DOHH2 (cell line): ENCODE data around the gene FNDC10.

ENCODE experiments used
- H3F3A ChIP-seq: fragments of 200-600 bp; sonication (generic), shearing (Covaris generic); 2 replicates; pipeline ENCODE4 v1.6.0; 2016; ENCODE audit warnings: antibody characterized with exemption, mild to moderate bottlenecking; ENCODE audit not compliant: control insufficient read depth, insufficient read depth
- H3K27ac ChIP-seq: fragments of 200-600 bp; sonication (generic); 2 replicates; pipeline ENCODE4 v1.5.1; 2014; ENCODE audit warnings: low read depth, mild to moderate bottlenecking, low read length, moderate library complexity
- H3K27me3 ChIP-seq: fragments of 200-600 bp; sonication (generic); 2 replicates; pipeline ENCODE4 v1.6.1; 2014; ENCODE audit warnings: mild to moderate bottlenecking, low read length, mixed read lengths; ENCODE audit not compliant: control insufficient read depth
- H3K36me3 ChIP-seq: fragments of 200-600 bp; sonication (generic); 2 replicates; pipeline ENCODE4 v1.6.1; 2014; ENCODE audit warnings: mild to moderate bottlenecking, low read length, moderate library complexity, mixed read lengths; ENCODE audit not compliant: control insufficient read depth
- H3K4me1 ChIP-seq: fragments of 200-600 bp; sonication (generic); 2 replicates; pipeline ENCODE4 v1.6.1; 2014; ENCODE audit warnings: mild to moderate bottlenecking, low read length, mixed read lengths; ENCODE audit not compliant: control insufficient read depth
- H3K4me2 ChIP-seq: fragments of 200-600 bp; sonication (generic); 2 replicates; pipeline ENCODE4 v1.6.0; 2014; ENCODE audit warnings: mild to moderate bottlenecking, low read length, moderate library complexity
- H3K4me3 ChIP-seq: fragments of 200-600 bp; sonication (generic); 2 replicates; pipeline ENCODE4 v1.5.1; 2014; ENCODE audit warnings: mild to moderate bottlenecking, low read length, mixed read lengths
- H3K79me2 ChIP-seq: fragments of 200-600 bp; sonication (generic); 2 replicates; pipeline ENCODE4 v1.6.1; 2014; ENCODE audit warnings: mild to moderate bottlenecking, low read length, mixed read lengths; ENCODE audit not compliant: control insufficient read depth
- H3K9me2 ChIP-seq: fragments of 200-600 bp; sonication (generic); replicated peaks from 2 replicates; pipeline ENCODE4 v1.6.1; 2014; ENCODE audit warnings: mild to moderate bottlenecking, low read length, mixed read lengths; ENCODE audit not compliant: control insufficient read depth
- H3K9me3 ChIP-seq: fragments of 200-600 bp; sonication (generic); 2 replicates; pipeline ENCODE4 v1.6.1; 2014; ENCODE audit warnings: antibody characterized with exemption, low read length, mixed read lengths; ENCODE audit not compliant: control insufficient read depth, insufficient read depth
- H4K20me1 ChIP-seq: fragments of 200-600 bp; sonication (generic); 2 replicates; pipeline ENCODE4 v1.6.0; 2014; ENCODE audit warnings: low read depth, mild to moderate bottlenecking, antibody characterized with exemption, low read length, moderate library complexity; ENCODE audit not compliant: control insufficient read depth, insufficient read depth
- EZH2phosphoT487 ChIP-seq: fragments of 200-600 bp; sonication (generic); IDR thresholded peaks from 2 replicates; pipeline ENCODE4 v1.6.1; 2017; ENCODE audit warnings: borderline replicate concordance, mild to moderate bottlenecking, antibody characterized with exemption, low read length, moderate library complexity, mixed read lengths
- TF ChIP-seq, protein P1 (sequence below): fragments of 200-600 bp; sonication (generic); IDR thresholded peaks from one replicate; pipeline ENCODE4 v1.5.1; 2014; ENCODE audit warnings: antibody characterized with exemption, mild to moderate bottlenecking, low read depth, low read length; ENCODE audit not compliant: poor library complexity, severe bottlenecking

The FNDC10 gene

DNA sequence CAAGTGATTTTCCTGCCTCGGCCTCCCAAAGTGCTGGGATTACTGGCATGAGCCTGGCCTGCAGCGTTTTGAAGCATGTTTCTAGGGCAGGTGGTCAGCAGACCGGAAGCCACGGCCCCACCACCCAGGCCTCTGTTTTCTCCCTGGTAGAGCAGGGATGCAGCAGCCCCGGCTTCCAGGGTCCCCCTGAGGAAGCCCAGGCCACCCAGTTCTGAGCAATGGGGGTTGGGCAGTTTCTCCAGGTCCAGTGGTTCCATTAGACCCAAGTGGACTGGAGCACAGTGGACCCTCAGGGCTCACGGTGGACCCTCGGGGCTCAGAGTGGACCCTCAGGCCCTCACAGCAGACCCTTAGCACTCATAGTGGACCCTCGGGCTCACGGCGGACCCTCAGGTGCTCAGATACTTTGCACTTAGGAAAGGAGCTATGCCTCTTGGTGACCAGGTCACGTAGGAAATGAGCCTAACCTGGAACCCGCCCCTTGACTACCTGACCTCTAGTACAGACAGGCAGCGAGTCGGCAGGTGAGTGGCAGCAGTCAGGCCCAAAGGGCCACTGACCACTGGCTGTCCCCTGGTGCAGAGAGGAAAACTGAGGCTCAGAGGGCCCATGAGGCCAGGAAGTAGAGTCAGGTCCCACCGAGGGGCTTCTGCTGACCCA lies 4.6 kb upstream of the FNDC10 start:
- Histone ChIP-seq H3K27ac (no peak overlapping the region), H3K9me3 (no peaks in the 10 kb centered on the region), H4K20me1 (no peaks in the 10 kb centered on the region), H3K4me3 (no peak overlapping the region), H3K4me2 (no peak overlapping the region), H3K9me2 (no peaks in the 10 kb centered on the region), H3K27me3 (peaks cover 30% of the 10 kb centered on the region), H3K4me1 (peaks cover 30% of the 10 kb centered on the region), H3K79me2 (no peaks in the 10 kb centered on the region), H3K36me3 (no peaks in the 10 kb centered on the region), H3F3A (peaks cover 3% of the 10 kb centered on the region)
- TF ChIP-seq, protein P1, sequence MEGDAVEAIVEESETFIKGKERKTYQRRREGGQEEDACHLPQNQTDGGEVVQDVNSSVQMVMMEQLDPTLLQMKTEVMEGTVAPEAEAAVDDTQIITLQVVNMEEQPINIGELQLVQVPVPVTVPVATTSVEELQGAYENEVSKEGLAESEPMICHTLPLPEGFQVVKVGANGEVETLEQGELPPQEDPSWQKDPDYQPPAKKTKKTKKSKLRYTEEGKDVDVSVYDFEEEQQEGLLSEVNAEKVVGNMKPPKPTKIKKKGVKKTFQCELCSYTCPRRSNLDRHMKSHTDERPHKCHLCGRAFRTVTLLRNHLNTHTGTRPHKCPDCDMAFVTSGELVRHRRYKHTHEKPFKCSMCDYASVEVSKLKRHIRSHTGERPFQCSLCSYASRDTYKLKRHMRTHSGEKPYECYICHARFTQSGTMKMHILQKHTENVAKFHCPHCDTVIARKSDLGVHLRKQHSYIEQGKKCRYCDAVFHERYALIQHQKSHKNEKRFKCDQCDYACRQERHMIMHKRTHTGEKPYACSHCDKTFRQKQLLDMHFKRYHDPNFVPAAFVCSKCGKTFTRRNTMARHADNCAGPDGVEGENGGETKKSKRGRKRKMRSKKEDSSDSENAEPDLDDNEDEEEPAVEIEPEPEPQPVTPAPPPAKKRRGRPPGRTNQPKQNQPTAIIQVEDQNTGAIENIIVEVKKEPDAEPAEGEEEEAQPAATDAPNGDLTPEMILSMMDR, result no peak
- TF ChIP-seq EZH2phosphoT487, result no peak

DNA sequence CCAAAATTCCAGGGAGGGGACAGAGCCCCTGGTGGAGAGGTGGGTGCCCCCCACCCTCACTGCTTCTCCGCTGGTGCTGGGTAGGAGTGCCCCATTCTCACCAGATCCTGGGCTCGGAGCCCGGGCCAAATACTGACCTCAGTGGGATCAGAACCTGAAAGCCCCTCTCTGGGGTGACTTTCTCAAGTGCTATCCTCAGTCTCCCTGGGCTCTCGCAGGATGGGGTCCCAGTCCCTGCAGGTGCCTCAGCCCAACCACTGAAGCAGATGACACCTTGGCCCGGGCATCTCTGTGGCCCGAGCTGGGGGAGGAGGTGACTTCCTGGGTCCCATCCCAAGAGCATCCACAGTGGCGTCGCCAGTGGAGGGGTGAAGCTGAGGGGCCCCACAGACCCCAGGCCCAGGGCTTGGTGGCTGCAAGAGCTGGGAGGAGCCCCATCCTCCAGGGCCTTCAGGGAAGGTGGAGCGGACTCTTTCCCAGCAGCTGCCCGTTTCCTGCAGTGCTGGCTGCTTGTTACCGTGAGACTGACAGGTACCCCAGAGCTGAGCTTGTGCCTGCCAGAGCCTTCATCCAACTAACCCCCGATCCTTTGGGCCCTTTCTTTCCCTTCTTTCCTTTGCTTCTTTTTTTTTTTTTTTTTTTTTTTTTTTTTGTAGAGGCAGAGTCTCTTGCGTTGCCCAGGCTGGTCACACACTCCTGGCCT lies 3.9 kb upstream of the FNDC10 start:
- Histone ChIP-seq H3K9me3 (no peaks in the 10 kb centered on the region), H3K9me2 (no peaks in the 10 kb centered on the region), H3K4me1 (peaks cover 30% of the 10 kb centered on the region), H3K27me3 (peaks cover 36% of the 10 kb centered on the region), H3K79me2 (no peaks in the 10 kb centered on the region), H3F3A (peaks cover 3% of the 10 kb centered on the region), H3K36me3 (no peaks in the 10 kb centered on the region), H3K4me2 (no peak overlapping the region), H3K27ac (no peak overlapping the region), H3K4me3 (no peak overlapping the region), H4K20me1 (no peaks in the 10 kb centered on the region)
- TF ChIP-seq EZH2phosphoT487, result no peak
- TF ChIP-seq, protein P1, result no peak

DNA sequence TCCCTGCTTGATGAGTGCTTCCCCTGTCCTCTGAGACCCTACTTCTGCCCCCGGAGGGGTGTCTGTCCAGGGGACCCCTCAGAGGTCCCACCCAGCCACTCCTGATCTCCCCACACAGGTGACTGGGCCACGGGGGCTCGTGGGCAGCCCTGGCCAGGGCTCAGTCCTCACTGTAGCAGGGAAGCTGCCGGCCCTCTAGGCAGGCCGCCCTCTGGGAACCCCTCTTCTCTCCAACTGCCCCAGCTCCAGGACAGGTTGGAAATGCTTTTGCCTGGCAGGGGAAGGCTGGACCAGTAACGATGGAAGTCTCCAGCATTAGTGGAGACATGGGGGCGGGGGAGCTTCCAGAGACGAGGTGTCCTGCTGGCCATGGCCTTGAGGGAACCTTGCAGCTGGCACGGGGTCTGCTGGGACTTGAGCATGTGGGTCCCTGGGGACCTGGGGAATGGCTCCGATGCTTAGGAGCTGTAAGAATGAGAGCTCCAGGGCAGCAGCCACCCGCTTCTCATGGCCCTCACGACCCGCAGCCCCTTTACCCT lies 3.1 kb upstream of the FNDC10 start:
- Histone ChIP-seq H3K79me2 (no peaks in the 10 kb centered on the region), H3K36me3 (no peaks in the 10 kb centered on the region), H3K9me2 (no peaks in the 10 kb centered on the region), H4K20me1 (no peaks in the 10 kb centered on the region), H3K27me3 (peaks cover 41% of the 10 kb centered on the region), H3F3A (peaks cover 3% of the 10 kb centered on the region), H3K4me3 (no peak overlapping the region), H3K4me2 (no peak overlapping the region), H3K9me3 (no peaks in the 10 kb centered on the region), H3K4me1 (peaks cover 31% of the 10 kb centered on the region), H3K27ac (no peak overlapping the region)
- TF ChIP-seq EZH2phosphoT487, result no peak
- TF ChIP-seq, protein P1, result no peak
